Tibial nerve (tissue), 3 donors: ENCODE data around the gene TRIM8.

Source experiments
- CTCF ChIP-seq, 5 experiments: fragments of 200-600 bp in 3 of 5; fragments of 450-650 bp in 2 of 5; sonication (generic) in 3 of 5; IDR thresholded peaks; one replicate each; pipeline ENCODE4 v1.5.1; 2016 to 2019; ENCODE audit warnings: antibody characterized with exemption in 5 of 5, mild to moderate bottlenecking in 3 of 5, moderate library complexity in 2 of 5
- POLR2A ChIP-seq, 2 donors: fragments of 450-650 bp; IDR thresholded peaks; one replicate each; pipeline ENCODE4 v1.6.1; 2017; ENCODE audit warnings: antibody characterized with exemption in 2 of 2, mild to moderate bottlenecking in 2 of 2, moderate library complexity in 2 of 2

GRCh38 chr10:102678842-102679289 lies 34.6 kb downstream of the TRIM8 start:
- TF ChIP-seq CTCF (IDR thresholded peaks at IDR 0.05) (peak; percentile 56 to 83 (median 74)), POLR2A (IDR thresholded peaks at IDR 0.05) (no peak)
